MCF 10A (cell line): ENCODE results near the gene RNF126. TPM values are rescaled to one million over a fixed set of nuclear protein-coding genes. Genes with fewer than 3 reads are reported as not detected.

Source experiments
- BruUV-seq: library from RNA; stranded (reverse); fragments of 400-500 nt; replicated peaks from 2 replicates; lab custom pipeline; 2021; lab: Mats Ljungman, UMichigan
- CTCF ChIA-PET: fragments of 300-600 bp; sonication (Branson Sonifier 250); formaldehyde crosslinking; extraction: SDS; loops from one replicate; lab custom pipeline; 2021; ENCODE audit warnings: antibody characterized with exemption, inconsistent platforms; lab: Yijun Ruan, JAX
- POLR2A ChIA-PET: fragments of 300-600, 350-650 bp; sonication (Branson Sonifier 250); formaldehyde crosslinking; extraction: SDS; loops from one replicate; lab custom pipeline; 2020; ENCODE audit warnings: antibody characterized with exemption, inconsistent platforms; lab: Yijun Ruan, JAX
- DNase-seq: peaks from one replicate; pipeline ENCODE4 v3.0.0-alpha.2; 2018; ENCODE audit not compliant: unreplicated experiment
- H3K27ac Mint-ChIP-seq: one replicate; pipeline ENCODE4 v1.8.0; 2022; ENCODE audit warnings: mild to moderate bottlenecking, low read depth, mixed read lengths; ENCODE audit not compliant: unreplicated experiment
- H3K27me3 Mint-ChIP-seq: one replicate; pipeline ENCODE4 v1.8.0; 2022; ENCODE audit warnings: mixed read lengths; ENCODE audit not compliant: insufficient read depth, unreplicated experiment
- H3K36me3 Mint-ChIP-seq: one replicate; pipeline ENCODE4 v1.8.0; 2022; ENCODE audit warnings: mild to moderate bottlenecking, moderate library complexity, mixed read lengths; ENCODE audit not compliant: insufficient read depth, unreplicated experiment
- H3K4me1 Mint-ChIP-seq: one replicate; pipeline ENCODE4 v1.8.0; 2022; ENCODE audit warnings: mixed read lengths; ENCODE audit not compliant: insufficient read depth, unreplicated experiment
- H3K4me3 Mint-ChIP-seq: one replicate; pipeline ENCODE4 v1.8.0; 2022; ENCODE audit warnings: mild to moderate bottlenecking, moderate library complexity, mixed read lengths; ENCODE audit not compliant: unreplicated experiment
- H3K9me3 Mint-ChIP-seq: one replicate; pipeline ENCODE4 v1.8.0; 2022; ENCODE audit warnings: mixed read lengths; ENCODE audit not compliant: unreplicated experiment
- CTCF ChIP-seq: fragments of 200-600 bp; IDR thresholded peaks from one replicate; pipeline ENCODE4 v1.8.0; 2022; ENCODE audit warnings: antibody characterized with exemption, mild to moderate bottlenecking; ENCODE audit not compliant: unreplicated experiment
- intact Hi-C: fragments of 100-400 bp; cut with micrococcal nuclease; formaldehyde crosslinking; loops from 2 replicates; pipeline ENCODE4 v1.14.1; 2022
- total RNA-seq: library from RNA; stranded (reverse); gene quantifications from 2 replicates; pipeline ENCODE4 v1.2.3, GENCODE V29; 2022

Gene RNF126
- total RNA-seq, 1 experiment from 2014 or later = 68.0 TPM

- no peaks in the 10 kb centered on the region for H3K36me3 Mint-ChIP-seq
- POLR2A ChIA-PET = interaction anchor here (0.7 kb wide), 1 partner anchor 22 kb away, joined by 3 read pairs; no protein-coding TSS in a partner anchor
- no TSS peak for BruUV-seq
- intact Hi-C loops = no loop called here
- H3K27ac Mint-ChIP-seq = no peak overlapping the region
- no peak overlapping the region for H3K4me3 Mint-ChIP-seq
- CTCF ChIA-PET = no interaction called here
- H3K27me3 Mint-ChIP-seq = no peaks in the 10 kb centered on the region
- DNase-seq = no peak
- no peaks in the 10 kb centered on the region for H3K9me3 Mint-ChIP-seq
- H3K4me1 Mint-ChIP-seq = no peaks in the 10 kb centered on the region
- TF ChIP-seq CTCF = no peak
These were observed 61.7 kb downstream of the RNF126 start for GRCh38 chr19:601310-601709.

Other genes starting within 250 kb of the RNF126 start
- gene SHC2, start 202.2 kb downstream of the RNF126 start, total RNA-seq = 0.77 and 2.8 TPM in 2 replicates
- 0.25 and 0.47 TPM in 2 replicates for gene MADCAM1, start 166.7 kb downstream of the RNF126 start, total RNA-seq
- 11.9 and 12.6 TPM in 2 replicates for gene TPGS1, start 155.7 kb downstream of the RNF126 start, total RNA-seq
- 49.7 and 61.3 TPM in 2 replicates for gene CDC34, start 131.5 kb downstream of the RNF126 start, total RNA-seq
- not detected in 2 replicates for gene GZMM, start 119.2 kb downstream of the RNF126 start, total RNA-seq
- gene BSG, start 90.6 kb downstream of the RNF126 start, total RNA-seq = 550 and 557 TPM in 2 replicates
- gene HCN2, start 73.3 kb downstream of the RNF126 start, total RNA-seq = 0.68 and 1.2 TPM in 2 replicates
- gene POLRMT, start 29.7 kb downstream of the RNF126 start, total RNA-seq = 36.9 and 40.9 TPM in 2 replicates
- not detected in 2 replicates for gene FGF22, start 23.3 kb downstream of the RNF126 start, total RNA-seq
- 172 and 183 TPM in 2 replicates for gene FSTL3, start 13.2 kb upstream of the RNF126 start, total RNA-seq
- not detected in 2 replicates for gene PRSS57, start 32.2 kb upstream of the RNF126 start, total RNA-seq
- 0.44 TPM in 1 of 2 replicates, not detected in the other for gene PALM, start 45.7 kb upstream of the RNF126 start, total RNA-seq
- gene MISP, start 87.9 kb upstream of the RNF126 start, total RNA-seq = 33.7 and 35.0 TPM in 2 replicates
- gene PTBP1, start 134.2 kb upstream of the RNF126 start, total RNA-seq = 348 and 431 TPM in 2 replicates
- not detected in 2 replicates for gene PLPPR3, start 158.7 kb upstream of the RNF126 start, total RNA-seq
- not detected in 2 replicates for gene AZU1, start 164.6 kb upstream of the RNF126 start, total RNA-seq
- gene PRTN3, start 177.8 kb upstream of the RNF126 start, total RNA-seq = not detected in 2 replicates
- not detected in 2 replicates for gene ELANE, start 189.1 kb upstream of the RNF126 start, total RNA-seq
- gene CFD, start 196.4 kb upstream of the RNF126 start, total RNA-seq = 0.88 and 1.1 TPM in 2 replicates
- gene MED16, start 230.0 kb upstream of the RNF126 start, total RNA-seq = 52.7 and 61.0 TPM in 2 replicates
- gene RNU6-9, start 230.3 kb upstream of the RNF126 start, total RNA-seq = not detected in 2 replicates